Activated T-cell treated with anti-CD3 and anti-CD28 coated beads, Interleukin-2, amount 50 U/mL, for 4 hours (primary cell): ENCODE data around the gene FTSJ3. TPM values are rescaled to one million over a fixed set of nuclear protein-coding genes. Genes with fewer than 3 reads are reported as not detected.

Experiments used
- ATAC-seq, 2 donors: fragments of 200-7000 bp; cut with Tn5 transposase; one replicate each; pipeline ENCODE4 v1.10.0; 2021
- DNase-seq: peaks from one replicate; pipeline ENCODE4 v3.0.0-alpha.2; 2020
- H3K27me3 Mint-ChIP-seq: one replicate; pipeline ENCODE4 v1.8.0; 2021; ENCODE audit warnings: low read depth, mixed read lengths
- H3K36me3 Mint-ChIP-seq: one replicate; pipeline ENCODE4 v1.8.0; 2022; ENCODE audit warnings: mixed read lengths; ENCODE audit not compliant: insufficient read depth
- H3K4me1 Mint-ChIP-seq: one replicate; pipeline ENCODE4 v1.8.0; 2021; ENCODE audit warnings: low read depth, mixed read lengths
- H3K4me3 Mint-ChIP-seq: one replicate; pipeline ENCODE4 v1.8.0; 2021; ENCODE audit warnings: mild to moderate bottlenecking, moderate library complexity, mixed read lengths
- H3K9me3 Mint-ChIP-seq: one replicate; pipeline ENCODE4 v1.8.0; 2021; ENCODE audit warnings: mixed read lengths
- total RNA-seq, 3 donors: library from RNA; stranded (reverse); gene quantifications; one replicate each; pipeline ENCODE4 v1.2.1, GENCODE V29; 2021

The FTSJ3 gene
- total RNA-seq, 3 donors from 2014 or later: 123 to 169 (median 157) TPM

DNA sequence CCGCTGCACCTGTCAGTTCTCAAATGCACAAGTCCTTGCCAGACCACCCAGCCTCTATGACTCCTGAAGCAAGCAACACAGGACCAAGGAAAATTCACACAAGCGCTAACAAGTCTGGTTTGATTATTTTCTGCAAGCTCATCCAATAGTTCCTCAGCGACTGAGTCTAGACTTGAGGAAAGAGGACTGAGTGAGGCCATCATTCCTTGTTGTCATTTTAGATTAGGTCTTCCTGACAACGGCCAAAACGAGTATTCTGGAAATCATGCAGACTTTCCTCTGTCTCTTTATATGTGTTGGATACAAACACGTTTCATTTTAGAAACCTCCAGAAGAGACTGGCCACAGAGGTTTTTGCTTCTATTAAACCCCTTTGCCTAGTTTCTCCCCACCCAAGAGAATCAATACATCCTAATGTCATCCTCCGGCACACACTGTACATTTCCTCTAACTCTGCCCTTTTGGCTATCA is 54.6 kb downstream of the FTSJ3 start:
- Mint-ChIP-seq H3K9me3 (no peaks in the 10 kb centered on the region), H3K4me1 (peaks cover 42% of the 10 kb centered on the region), H3K36me3 (peaks cover 18% of the 10 kb centered on the region), H3K4me3 (peak overlapping the region; percentile 94), H3K27me3 (no peaks in the 10 kb centered on the region)
- ATAC-seq: no peak
- DNase-seq: no peak

Other genes starting within 250 kb of the FTSJ3 start
- 10 to 100 TPM; 38.9 to 47.0 (median 40.7) TPM for gene TACO1, start 226.8 kb downstream of the FTSJ3 start, total RNA-seq
- 10 to 100 TPM; 17.9 to 21.6 (median 17.9) TPM for gene MAP3K3, start 205.2 kb downstream of the FTSJ3 start, total RNA-seq
- 100 to 1,000 TPM; 119 to 169 (median 146) TPM for gene LIMD2, start 127.5 kb downstream of the FTSJ3 start, total RNA-seq
- gene STRADA, start 85.9 kb downstream of the FTSJ3 start, total RNA-seq: 10 to 100 TPM; 35.8 to 37.7 (median 35.9) TPM
- gene CCDC47, start 54.1 kb downstream of the FTSJ3 start, total RNA-seq: 100 to 1,000 TPM in 2 of 3 donors, 10 to 100 TPM in 1; 99.5 to 103 (median 102) TPM
- 100 to 1,000 TPM in 1 of 3 donors, 10 to 100 TPM in 2; 95.1 to 112 (median 95.3) TPM for gene DDX42, start 53.5 kb downstream of the FTSJ3 start, total RNA-seq
- gene PSMC5, start 232 bp downstream of the FTSJ3 start, total RNA-seq: 100 to 1,000 TPM; 272 to 298 (median 280) TPM
- 10 to 100 TPM; 81.4 to 87.9 (median 83.8) TPM for gene SMARCD2, start 15.0 kb upstream of the FTSJ3 start, total RNA-seq
- gene CSH2, start 46.0 kb upstream of the FTSJ3 start, total RNA-seq: not detected
- gene GH2, start 54.3 kb upstream of the FTSJ3 start, total RNA-seq: not detected
- not detected for gene CSH1, start 68.9 kb upstream of the FTSJ3 start, total RNA-seq
- not detected for gene CSHL1, start 83.6 kb upstream of the FTSJ3 start, total RNA-seq
- not detected for gene GH1, start 91.2 kb upstream of the FTSJ3 start, total RNA-seq
- 10 to 100 TPM; 15.3 to 21.6 (median 17.1) TPM for gene CD79B, start 104.7 kb upstream of the FTSJ3 start, total RNA-seq
- under 1 TPM in 2 of 3 donors, not detected in 1; 0.05 to 0.14 TPM for gene SCN4A, start 145.3 kb upstream of the FTSJ3 start, total RNA-seq
- gene PRR29, start 170.7 kb upstream of the FTSJ3 start, total RNA-seq: under 1 TPM in 1 of 3 donors, not detected in 2; 0.16 TPM
- gene ICAM2, start 193.0 kb upstream of the FTSJ3 start, total RNA-seq: 10 to 100 TPM; 67.0 to 88.9 (median 77.1) TPM